Psoas muscle (tissue), 8 donors: ENCODE results near the gene ADGRD2. TPM values are rescaled to one million over a fixed set of nuclear protein-coding genes. Genes with fewer than 3 reads are reported as not detected.

ENCODE experiments used
- ATAC-seq, 4 donors: fragments of 200-7000 bp; cut with Tn5 transposase; one replicate each; pipeline ENCODE4 v1.9.1; 2020; ENCODE audit warnings: moderate library complexity in 3 of 4, mild to moderate bottlenecking in 2 of 4
- DNase-seq, 2 donors: peaks; one replicate each; pipeline ENCODE4 v3.0.0-alpha.2; 2020
- H3K27ac ChIP-seq: fragments of 200-600 bp; one replicate; pipeline ENCODE4 v1.8.0; 2022
- H3K27me3 ChIP-seq, 3 donors: fragments of 200-600 bp in 1 of 3; one replicate each; pipeline versions ENCODE4 v1.6.1 to v1.8.0; 2013 to 2022; ENCODE audit warnings: low read length in 2 of 3, mild to moderate bottlenecking in 2 of 3, moderate library complexity in 1 of 3; ENCODE audit not compliant: insufficient read depth in 3 of 3
- H3K36me3 ChIP-seq, 2 donors: fragments of 200-600 bp in 1 of 2; one replicate each; pipeline versions ENCODE4 v1.6.1 to v1.8.0; 2013 to 2022; ENCODE audit warnings: low read depth in 1 of 2, mild to moderate bottlenecking in 1 of 2, moderate library complexity in 1 of 2; ENCODE audit not compliant: insufficient read depth in 1 of 2
- H3K4me1 ChIP-seq: fragments of 200-600 bp; one replicate; pipeline ENCODE4 v1.8.0; 2022
- H3K4me3 ChIP-seq: fragments of 200-600 bp; one replicate; pipeline ENCODE4 v1.8.0; 2022; ENCODE audit warnings: mild to moderate bottlenecking
- H3K9me3 ChIP-seq: fragments of 200-600 bp; one replicate; pipeline ENCODE4 v1.8.0; 2022
- CTCF ChIP-seq: fragments of 200-600 bp; IDR thresholded peaks from one replicate; pipeline ENCODE4 v1.8.0; 2022; ENCODE audit warnings: antibody characterized with exemption
- WGBS, 3 donors: extraction: QIAGEN DNeasy Blood & Tissue Kit; methylation state at CpG; one replicate each; pipeline versions ENCODE4 v1.1.6 to v1.1.7; 2013; 5-methylcytosine and 5-hydroxymethylcytosine counted together
- intact Hi-C, 2 donors: fragments of 100-400 bp; cut with DNase I; formaldehyde crosslinking; loops; one replicate each; pipeline versions ENCODE4 v1.11.0 to v1.14.2; 2022
- polyA plus RNA-seq, 3 donors: library from polyadenylated mRNA; stranded (reverse); fragments of 200-250 nt; gene quantifications; one replicate each; pipeline ENCODE4 v1.2.3, GENCODE V29; 2013
- total RNA-seq, 4 donors: library from RNA; stranded (reverse); fragmentation: NEBNext Ultra II Directional in 2 of 4; extraction: Animal tissue kit (Norgen Biotek cat#: 25700) in 2 of 4; gene quantifications; one replicate each; pipeline versions ENCODE4 v1.2.1 to v1.2.4, GENCODE V29; 2021 to 2023
- donor health status: healthy with polysubstance abuse.
- donor health status: DM: no; HTN: no; CAD: no; lungs with moderate emphysema.
- donor health status: Bipolar disorder and iron deficiency.
- donor health status: healthy.
- donor health status: DM: yes; HTN: yes; CAD: no.
- donor health status: DM: no; HTN: no; CAD: no.
- donor health status: DM: no; HTN: no; CAD: no.
- donor health status: DM: yes; HTN: yes; CAD: no.

Gene ADGRD2
- total and polyA plus RNA-seq, 7 donors: not detected

- no peak overlapping the region for H3K4me3 ChIP-seq
- ATAC-seq (no peak), DNase-seq (no peak)
- H3K27ac ChIP-seq: no peak overlapping the region
- intact Hi-C loops: no loop called here
- peaks cover 24 to 72% of the 10 kb centered on the region in 2 donors for H3K36me3 ChIP-seq
- no peaks in the 10 kb centered on the region for H3K9me3 ChIP-seq
- 71 to 86% (median 81%) methylated on average over 5 of the region's 5 CpGs for WGBS, 3 donors
- no peaks in the 10 kb centered on the region for H3K27me3 ChIP-seq
- TF ChIP-seq CTCF: no peak
- H3K4me1 ChIP-seq: peaks cover 12% of the 10 kb centered on the region
These were observed 38.6 kb upstream of the ADGRD2 start for GRCh38 chr9:124411514-124412227.

GRCh38 chr9:124412228-124412575 is 38.0 kb upstream of the ADGRD2 start:
- TF ChIP-seq CTCF: no peak
- Histone ChIP-seq H3K4me3 (no peak overlapping the region), H3K4me1 (peaks cover 12% of the 10 kb centered on the region), H3K36me3 (peaks cover 24 to 67% of the 10 kb centered on the region in 2 donors), H3K27me3 (no peaks in the 10 kb centered on the region), H3K9me3 (no peaks in the 10 kb centered on the region), H3K27ac (no peak overlapping the region)
- ATAC-seq (no peak), DNase-seq (no peak)
- WGBS, 3 donors: 75 to 89% (median 80%) methylated on average over 3 of the region's 3 CpGs
- intact Hi-C loops: no loop called here

DNA sequence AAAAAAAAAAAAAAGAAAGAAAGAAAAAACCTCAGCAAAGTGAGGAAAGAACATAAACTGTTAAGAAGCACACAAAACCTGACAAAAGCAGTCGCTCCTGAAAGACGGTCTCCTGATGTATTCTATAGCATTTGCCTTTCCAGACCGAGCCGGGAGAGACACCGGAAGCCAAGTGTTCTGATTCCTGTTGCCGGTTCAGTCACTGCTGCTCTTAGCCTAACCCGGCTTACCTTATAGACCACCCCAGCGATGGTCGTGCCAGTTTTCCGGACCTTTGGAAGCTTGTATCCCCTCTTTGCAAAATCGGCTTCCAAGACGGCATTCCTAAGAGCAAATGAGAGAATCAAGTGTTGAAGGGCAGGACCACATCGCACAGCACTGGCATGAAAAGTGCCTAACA is 35.6 kb upstream of the ADGRD2 start:
- 8 to 11% (median 9%) methylated on average over 13 of the region's 13 CpGs for WGBS, 3 donors
- H3K9me3 ChIP-seq: no peaks in the 10 kb centered on the region
- no peak for TF ChIP-seq CTCF
- no peak for DNase-seq
- ATAC-seq: peak in 1 of 4 donors; percentile 23
- intact Hi-C loops: no loop called here
- H3K27ac ChIP-seq: peak overlapping the region; percentile 80
- peaks cover 24 to 44% of the 10 kb centered on the region in 2 donors for H3K36me3 ChIP-seq
- H3K27me3 ChIP-seq: no peaks in the 10 kb centered on the region
- peak overlapping the region; percentile 77 for H3K4me3 ChIP-seq
- peaks cover 12% of the 10 kb centered on the region for H3K4me1 ChIP-seq

DNA sequence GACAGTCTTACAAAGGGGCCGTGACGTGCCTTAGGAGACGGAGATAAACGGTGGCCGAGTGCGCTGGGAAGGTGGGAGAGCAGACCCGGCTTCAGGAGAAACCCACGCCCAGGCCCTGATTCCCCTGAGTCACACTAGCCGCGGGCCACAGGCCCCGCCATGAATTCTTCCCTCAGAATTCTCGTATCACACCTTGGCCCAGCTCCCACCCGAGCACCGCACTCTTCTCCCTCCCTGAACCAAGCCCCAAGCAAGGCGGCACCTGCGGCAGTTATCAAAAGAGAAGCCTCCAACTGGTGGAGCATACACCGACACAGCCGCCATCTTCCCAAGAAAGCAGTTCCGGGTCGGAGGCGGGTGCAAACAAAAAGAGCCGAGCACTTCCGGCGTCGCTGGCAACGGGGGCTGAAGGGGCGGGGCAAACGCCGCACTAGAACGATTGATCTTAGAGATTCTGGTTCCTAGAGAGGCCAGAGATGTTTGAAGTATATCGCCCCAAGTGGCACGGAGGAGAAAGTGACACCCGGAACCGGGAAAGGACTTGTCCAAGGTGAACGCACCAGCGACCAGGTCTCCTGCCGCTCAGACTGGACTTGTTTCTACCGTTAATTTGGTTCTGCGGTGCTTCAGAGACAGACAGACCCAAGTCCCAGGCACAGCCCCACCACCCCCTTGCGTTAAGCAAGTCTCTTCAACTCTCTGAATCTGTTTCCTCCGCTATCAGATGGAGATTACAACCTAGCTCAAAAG is 35.0 kb upstream of the ADGRD2 start, which contains the start of gene PSMB7:
Gene PSMB7, minus strand, starts transcription at position 341 of the 750 bp plus-strand sequence. Its CDS starts 17 bp downstream, at position 324.
- 6 to 7% (median 7%) methylated on average over 41 of the region's 41 CpGs for WGBS, 3 donors
- Histone ChIP-seq H3K27ac (peak within 1 kb of the TSS; percentile 80), H3K27me3 (no peaks in the 10 kb centered on the region), H3K9me3 (no peaks in the 10 kb centered on the region), H3K36me3 (peaks cover 24 to 40% of the 10 kb centered on the region in 2 donors), H3K4me1 (peaks cover 12% of the 10 kb centered on the region), H3K4me3 (peak within 1 kb of the TSS; percentile 77)
- DNase-seq: peak; percentile 96 to 98
- intact Hi-C loops: no loop called here
- ATAC-seq: peak; percentile 96 to 98 (median 98)
- peak; percentile 76 for TF ChIP-seq CTCF
